Stimulated activated CD8-positive, alpha-beta memory T cell treated with anti-CD3 and anti-CD28 coated beads, Interleukin-4, amount 100 ng/mL, for 1 hour (primary cell): ENCODE data around the gene TLX2.
"Not testable (repeated sequence)": the region's sequence is repeated elsewhere in the genome, so short reads cannot be mapped to it uniquely, and the experiment has no call there.

Experiments
- DNase-seq, 2 donors: peaks; one replicate each; pipeline ENCODE4 v3.0.0-alpha.2; 2020; ENCODE audit warnings: low read depth in 2 of 2, low spot score in 1 of 2

TLX2 gene

GRCh38 chr2:74514368-74515270, at the start of gene TLX2:
Gene TLX2, plus strand, starts transcription at chr2:74514450. Its CDS starts 357 bp downstream, at chr2:74514807.
- no peak for DNase-seq

- DNase-seq, result not testable (repeated sequence)
Observed at GRCh38 chr2:74470742-74471141, 43.5 kb upstream of the TLX2 start.

- DNase-seq, result no peak
Observed at GRCh38 chr2:74471332-74472065, 42.8 kb upstream of the TLX2 start.

- peak; percentile 92 to 93 for DNase-seq
Observed at GRCh38 chr2:74472086-74472944, 41.9 kb upstream of the TLX2 start, which contains the start of gene MRPL53. Gene MRPL53, minus strand, starts transcription at chr2:74472680. Its CDS starts 20 bp downstream, at chr2:74472660.

GRCh38 chr2:74472945-74473258, 41.3 kb upstream of the TLX2 start:
- DNase-seq, result no peak

- no peak for DNase-seq
Observed at GRCh38 chr2:74474481-74474880, 39.8 kb upstream of the TLX2 start.

GRCh38 chr2:74474899-74475298, 39.4 kb upstream of the TLX2 start:
- no peak for DNase-seq

- no peak for DNase-seq
Observed at GRCh38 chr2:74481431-74481830, 32.8 kb upstream of the TLX2 start.

- DNase-seq, result no peak
Observed at GRCh38 chr2:74481961-74482800, 32.1 kb upstream of the TLX2 start.

- peak; percentile 82 to 86 for DNase-seq
Observed at GRCh38 chr2:74482801-74483674, 31.2 kb upstream of the TLX2 start, which contains the start of the genes CCDC142 and TTC31. Gene CCDC142, minus strand, starts transcription at chr2:74482998. Its CDS starts 161 bp downstream, at chr2:74482837. Gene TTC31, plus strand, starts transcription at chr2:74483081. Its CDS starts 15 bp downstream, at chr2:74483096.

GRCh38 chr2:74483675-74484164, 30.5 kb upstream of the TLX2 start:
- not testable (repeated sequence) for DNase-seq

GRCh38 chr2:74486141-74486540, 28.1 kb upstream of the TLX2 start:
- no peak for DNase-seq

GRCh38 chr2:74488643-74489481, 25.4 kb upstream of the TLX2 start:
- no peak for DNase-seq

GRCh38 chr2:74489906-74490305, 24.3 kb upstream of the TLX2 start:
- no peak for DNase-seq

- DNase-seq, result no peak
Observed at GRCh38 chr2:74491648-74492544, 22.4 kb upstream of the TLX2 start.

GRCh38 chr2:74493546-74493945, 20.7 kb upstream of the TLX2 start:
- no peak for DNase-seq

GRCh38 chr2:74495440-74495839, 18.8 kb upstream of the TLX2 start:
- no peak for DNase-seq
